ENCODE measurements around the gene AMER1.

AMER1 gene

GRCh38 chrX:64184396-64184795 is 21.1 kb downstream of the AMER1 start:
- no peak overlapping the region for H3K4me3 ChIP-seq (ENCODE audit: low read length)
- no peak for DNase-seq (ENCODE audit: low read depth)
- TF ChIP-seq CTCF (IDR thresholded peaks at IDR 0.05; ENCODE audit: insufficient read depth, low read depth, low read length, missing control alignments), result no peak

GRCh38 chrX:64182208-64182607 is 23.3 kb downstream of the AMER1 start:
- no peak overlapping the region for H3K4me3 ChIP-seq (ENCODE audit: low read length)
- TF ChIP-seq CTCF (IDR thresholded peaks at IDR 0.05; ENCODE audit: insufficient read depth, low read depth, low read length, missing control alignments), result no peak
- DNase-seq (ENCODE audit: low read depth), result peak; percentile 29

GRCh38 chrX:64176876-64177275 is 28.6 kb downstream of the AMER1 start:
- DNase-seq (ENCODE audit: low read depth), result peak; percentile 24
- no peak overlapping the region for H3K4me3 ChIP-seq (ENCODE audit: low read length)
- TF ChIP-seq CTCF (IDR thresholded peaks at IDR 0.05; ENCODE audit: insufficient read depth, low read depth, low read length, missing control alignments), result no peak

DNA sequence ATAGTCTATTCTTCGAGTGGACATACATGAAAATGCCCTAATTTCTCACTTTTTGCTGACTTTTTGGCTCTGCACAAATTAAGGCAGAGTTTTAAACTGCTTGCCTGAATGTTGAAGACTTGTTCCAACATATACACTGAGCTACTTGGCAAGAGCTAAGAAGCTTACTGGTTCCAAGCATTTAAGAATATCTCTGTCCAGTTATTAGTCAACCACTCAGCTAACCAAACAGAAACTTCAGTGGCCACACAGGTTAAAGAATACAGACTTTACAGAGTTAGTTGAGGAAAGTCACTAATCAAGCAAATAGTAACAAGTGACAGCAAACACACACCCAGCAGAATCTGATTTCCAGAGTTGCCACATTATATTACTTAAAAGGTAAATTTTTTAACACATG is 35.5 kb downstream of the AMER1 start:
- no peak for DNase-seq (ENCODE audit: low read depth)
- no peak for TF ChIP-seq CTCF (IDR thresholded peaks at IDR 0.05; ENCODE audit: insufficient read depth, low read depth, low read length, missing control alignments)
- no peak overlapping the region for H3K4me3 ChIP-seq (ENCODE audit: low read length)

GRCh38 chrX:64152857-64153256 is 52.7 kb downstream of the AMER1 start:
- peak; percentile 2 for DNase-seq (ENCODE audit: low read depth)
- H3K4me3 ChIP-seq (ENCODE audit: low read length), result no peak overlapping the region
- no peak for TF ChIP-seq CTCF (IDR thresholded peaks at IDR 0.05; ENCODE audit: insufficient read depth, low read depth, low read length, missing control alignments)

GRCh38 chrX:64151911-64152310 is 53.6 kb downstream of the AMER1 start:
- no peak for TF ChIP-seq CTCF (IDR thresholded peaks at IDR 0.05; ENCODE audit: insufficient read depth, low read depth, low read length, missing control alignments)
- DNase-seq (ENCODE audit: low read depth), result peak; percentile 67
- no peak overlapping the region for H3K4me3 ChIP-seq (ENCODE audit: low read length)

DNA sequence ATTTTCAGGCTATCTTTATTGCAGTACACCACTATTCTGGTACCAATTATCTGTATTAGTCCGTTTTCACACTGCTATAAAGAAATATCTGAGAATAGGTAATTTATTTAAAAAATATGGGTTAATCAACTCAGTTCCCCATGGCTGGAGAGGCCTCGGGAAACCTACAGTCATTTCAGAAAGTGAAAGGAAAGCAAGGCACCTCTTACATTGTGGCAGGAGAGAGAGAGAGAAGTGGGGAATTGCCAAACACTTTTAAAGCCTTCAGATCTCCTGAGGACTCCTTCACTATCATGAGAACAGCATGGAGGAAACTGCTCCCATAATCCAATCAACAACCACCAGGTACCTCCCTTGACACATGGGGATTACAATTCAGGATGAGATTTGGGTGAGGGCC is 54.7 kb downstream of the AMER1 start:
- no peak for TF ChIP-seq CTCF (IDR thresholded peaks at IDR 0.05; ENCODE audit: insufficient read depth, low read depth, low read length, missing control alignments)

More for the DNA sequence above, 54.7 kb downstream of the AMER1 start:
- H3K4me3 ChIP-seq (ENCODE audit: low read length), result no peak overlapping the region
- DNase-seq (ENCODE audit: low read depth), result no peak

Measured in epithelial cell of esophagus (primary cell).